ENCODE results near the gene CDK5R1.

CDK5R1 gene

GRCh38 chr17:32495359-32496231 is 8.8 kb downstream of the CDK5R1 start:
- no peak overlapping the region for H3K4me3 ChIP-seq (replicated peaks; ENCODE audit: low read depth, low read length)
- no peak for TF ChIP-seq CTCF (IDR thresholded peaks at IDR 0.05; ENCODE audit: low read depth, low read length, missing control alignments)
- no peak for DNase-seq (ENCODE audit: extremely low read depth, low read depth)

- no peak for DNase-seq (ENCODE audit: extremely low read depth, low read depth)
- no peak overlapping the region for H3K4me3 ChIP-seq (replicated peaks; ENCODE audit: low read depth, low read length)
- TF ChIP-seq CTCF (IDR thresholded peaks at IDR 0.05; ENCODE audit: low read depth, low read length, missing control alignments), result no peak
Observed at GRCh38 chr17:32496395-32497073, 9.7 kb downstream of the CDK5R1 start.

GRCh38 chr17:32497431-32498205 is 10.8 kb downstream of the CDK5R1 start:
- TF ChIP-seq CTCF (IDR thresholded peaks at IDR 0.05; ENCODE audit: low read depth, low read length, missing control alignments), result peak; percentile 15
- no peak overlapping the region for H3K4me3 ChIP-seq (replicated peaks; ENCODE audit: low read depth, low read length)
- no peak for DNase-seq (ENCODE audit: extremely low read depth, low read depth)

- no peak overlapping the region for H3K4me3 ChIP-seq (replicated peaks; ENCODE audit: low read depth, low read length)
- no peak for TF ChIP-seq CTCF (IDR thresholded peaks at IDR 0.05; ENCODE audit: low read depth, low read length, missing control alignments)
- DNase-seq (ENCODE audit: extremely low read depth, low read depth), result no peak
Observed at GRCh38 chr17:32498391-32498790, 11.6 kb downstream of the CDK5R1 start.

GRCh38 chr17:32502013-32502412 is 15.2 kb downstream of the CDK5R1 start:
- H3K4me3 ChIP-seq (replicated peaks; ENCODE audit: low read depth, low read length), result no peak overlapping the region
- no peak for TF ChIP-seq CTCF (IDR thresholded peaks at IDR 0.05; ENCODE audit: low read depth, low read length, missing control alignments)
- DNase-seq (ENCODE audit: extremely low read depth, low read depth), result no peak

- no peak for TF ChIP-seq CTCF (IDR thresholded peaks at IDR 0.05; ENCODE audit: low read depth, low read length, missing control alignments)
- no peak for DNase-seq (ENCODE audit: extremely low read depth, low read depth)
- H3K4me3 ChIP-seq (replicated peaks; ENCODE audit: low read depth, low read length), result no peak overlapping the region
Observed at GRCh38 chr17:32502710-32503109, 15.9 kb downstream of the CDK5R1 start.
